ENCODE results near the gene TNFRSF19. TPM values are rescaled to one million over a fixed set of nuclear protein-coding genes. Genes with fewer than 3 reads are reported as not detected.

Gene TNFRSF19
- polyA plus RNA-seq, 1 donor = 6.8 TPM

GRCh38 chr13:23626700-23627099, 56.5 kb downstream of the TNFRSF19 start:
- DNase-seq = no peak
- H3K9me3 ChIP-seq (ENCODE audit: control insufficient read depth, low read depth, low read length) = no peaks in the 10 kb centered on the region
- H3K27ac ChIP-seq (ENCODE audit: low read length) = no peak overlapping the region
- H3K4me1 ChIP-seq (ENCODE audit: control insufficient read depth, insufficient read depth, low read length) = no peaks in the 10 kb centered on the region
- H3K36me3 ChIP-seq (ENCODE audit: control insufficient read depth, insufficient read depth, low read length) = no peaks in the 10 kb centered on the region
- H3K27me3 ChIP-seq (ENCODE audit: control insufficient read depth, insufficient read depth, low read length) = no peaks in the 10 kb centered on the region
- H3K4me3 ChIP-seq (ENCODE audit: low read length) = no peak overlapping the region
- 40% methylated on average over 1 of the region's 8 CpGs for WGBS (ENCODE audit: insufficient coverage, low lambda C conversion rate)

- no CpG with 5 or more reads among the region's 8 CpGs for WGBS (ENCODE audit: insufficient coverage, low lambda C conversion rate)
These were observed 57.2 kb downstream of the TNFRSF19 start for GRCh38 chr13:23627410-23627809.

DNA sequence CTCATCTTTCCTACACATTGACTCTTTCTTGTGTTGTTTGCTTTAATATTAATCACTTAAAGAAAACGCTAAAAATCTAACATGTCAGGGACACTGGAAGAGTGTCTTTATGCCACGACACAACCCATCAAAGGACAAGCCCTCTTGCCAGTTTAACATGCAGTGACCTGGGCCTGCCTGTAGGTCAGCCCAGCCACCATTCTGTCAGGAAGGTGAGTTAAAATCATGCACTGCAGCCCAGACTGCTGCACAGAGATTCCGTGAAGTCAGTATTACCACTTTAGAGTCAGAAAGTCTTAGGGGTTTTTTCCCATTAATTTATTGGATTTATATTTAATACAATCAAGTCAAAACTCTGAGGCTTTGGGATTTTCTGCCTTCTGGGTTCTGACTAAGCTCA, 58.0 kb downstream of the TNFRSF19 start:
- DNase-seq = no peak
- no CpG with 5 or more reads among the region's 3 CpGs for WGBS (ENCODE audit: insufficient coverage, low lambda C conversion rate)
- Histone ChIP-seq H3K36me3 (ENCODE audit: control insufficient read depth, insufficient read depth, low read length) (no peaks in the 10 kb centered on the region), H3K27me3 (ENCODE audit: control insufficient read depth, insufficient read depth, low read length) (no peaks in the 10 kb centered on the region), H3K4me1 (ENCODE audit: control insufficient read depth, insufficient read depth, low read length) (no peaks in the 10 kb centered on the region), H3K4me3 (ENCODE audit: low read length) (no peak overlapping the region), H3K9me3 (ENCODE audit: control insufficient read depth, low read depth, low read length) (no peaks in the 10 kb centered on the region), H3K27ac (ENCODE audit: low read length) (no peak overlapping the region)

More at GRCh38 chr13:23627410-23627809, 57.2 kb downstream of the TNFRSF19 start:
- Histone ChIP-seq H3K4me1 (ENCODE audit: control insufficient read depth, insufficient read depth, low read length) (no peaks in the 10 kb centered on the region), H3K27me3 (ENCODE audit: control insufficient read depth, insufficient read depth, low read length) (no peaks in the 10 kb centered on the region), H3K9me3 (ENCODE audit: control insufficient read depth, low read depth, low read length) (no peaks in the 10 kb centered on the region), H3K36me3 (ENCODE audit: control insufficient read depth, insufficient read depth, low read length) (no peaks in the 10 kb centered on the region), H3K27ac (ENCODE audit: low read length) (no peak overlapping the region), H3K4me3 (ENCODE audit: low read length) (no peak overlapping the region)
- no peak for DNase-seq

DNA sequence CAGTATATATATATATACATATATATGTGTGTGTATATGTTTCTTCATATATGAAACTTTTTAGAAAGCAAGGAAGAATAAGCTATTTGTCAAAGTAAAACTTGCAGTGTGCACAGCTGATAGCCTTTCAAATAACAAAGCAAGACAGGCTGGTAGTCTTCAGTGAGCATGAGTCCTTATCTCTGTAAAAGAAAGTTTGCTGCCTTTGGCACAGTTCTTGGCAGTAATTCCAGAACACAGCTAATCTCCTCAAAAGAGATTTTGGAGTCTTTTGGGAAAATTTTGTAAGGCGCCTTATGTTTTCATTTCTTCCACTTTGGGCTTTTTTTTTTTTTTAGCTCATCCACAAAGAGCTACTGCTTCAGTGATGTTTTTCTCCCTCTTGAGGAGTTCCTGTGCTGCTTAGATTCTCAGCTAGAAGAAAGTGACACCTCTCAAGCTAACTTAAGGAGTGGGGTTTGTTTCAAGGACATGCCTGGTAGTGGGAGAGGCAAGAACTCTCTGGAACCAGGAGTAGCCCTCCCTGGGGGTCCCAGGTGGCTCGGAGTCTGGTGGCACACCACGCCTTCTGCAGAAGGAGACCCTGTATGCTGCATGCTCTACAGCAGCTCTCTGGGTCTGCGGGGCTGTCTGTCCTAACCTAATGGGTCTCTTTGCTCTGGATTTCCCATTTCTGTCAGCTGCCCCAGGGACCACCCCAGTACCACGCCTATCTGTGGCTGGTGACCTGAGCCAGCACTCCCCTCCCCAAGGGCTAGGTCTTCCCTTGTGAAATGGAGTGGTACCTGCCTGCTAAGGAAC, 58.8 kb downstream of the TNFRSF19 start:
- WGBS (ENCODE audit: insufficient coverage, low lambda C conversion rate) = 83% methylated on average over 1 of the region's 5 CpGs
- no peak for DNase-seq
- H3K4me1 ChIP-seq (ENCODE audit: control insufficient read depth, insufficient read depth, low read length) = no peaks in the 10 kb centered on the region
- no peaks in the 10 kb centered on the region for H3K36me3 ChIP-seq (ENCODE audit: control insufficient read depth, insufficient read depth, low read length)
- H3K9me3 ChIP-seq (ENCODE audit: control insufficient read depth, low read depth, low read length) = no peaks in the 10 kb centered on the region
- H3K27me3 ChIP-seq (ENCODE audit: control insufficient read depth, insufficient read depth, low read length) = no peaks in the 10 kb centered on the region
- no peak overlapping the region for H3K27ac ChIP-seq (ENCODE audit: low read length)
- H3K4me3 ChIP-seq (ENCODE audit: low read length) = no peak overlapping the region

DNA sequence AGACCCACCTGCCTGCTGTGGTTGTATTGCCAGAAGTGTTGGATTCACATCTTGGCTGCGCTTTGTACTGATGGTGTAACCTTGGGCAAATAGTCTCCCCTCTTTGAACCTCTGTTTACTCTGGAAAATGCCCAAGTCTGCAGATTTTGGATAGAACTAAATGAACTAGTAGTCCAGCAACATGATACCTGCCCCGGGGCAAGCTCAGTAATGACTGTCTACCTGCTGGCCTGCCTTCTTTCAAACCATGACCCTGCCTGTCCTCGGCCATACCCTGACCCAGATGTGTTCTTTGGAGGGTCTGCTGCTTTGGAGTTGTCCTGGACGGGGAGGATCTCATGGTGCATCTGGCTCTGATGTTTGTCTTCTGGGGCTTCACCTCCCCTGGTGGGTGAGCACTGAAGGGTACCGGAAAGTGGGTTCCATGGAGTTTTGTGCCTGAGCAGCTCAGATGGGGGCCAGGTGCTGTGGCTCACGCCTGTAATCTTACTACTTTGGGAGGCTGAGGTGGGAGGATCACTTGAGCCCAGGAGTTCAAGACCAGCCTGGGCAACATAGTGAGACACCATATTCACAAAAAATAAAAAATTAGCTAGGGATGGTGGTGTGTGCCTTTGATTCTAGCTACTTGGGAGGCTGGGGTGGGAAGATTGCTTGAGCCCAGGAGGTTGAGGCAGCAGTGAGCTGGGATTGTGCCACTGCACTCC, 59.5 kb downstream of the TNFRSF19 start:
- H3K36me3 ChIP-seq (ENCODE audit: control insufficient read depth, insufficient read depth, low read length) = no peaks in the 10 kb centered on the region
- H3K27me3 ChIP-seq (ENCODE audit: control insufficient read depth, insufficient read depth, low read length) = no peaks in the 10 kb centered on the region
- H3K27ac ChIP-seq (ENCODE audit: low read length) = no peak overlapping the region
- H3K4me3 ChIP-seq (ENCODE audit: low read length) = no peak overlapping the region
- no peaks in the 10 kb centered on the region for H3K9me3 ChIP-seq (ENCODE audit: control insufficient read depth, low read depth, low read length)
- no peaks in the 10 kb centered on the region for H3K4me1 ChIP-seq (ENCODE audit: control insufficient read depth, insufficient read depth, low read length)
- no CpG with 5 or more reads among the region's 6 CpGs for WGBS (ENCODE audit: insufficient coverage, low lambda C conversion rate)
- DNase-seq = no peak

- H3K27ac ChIP-seq (ENCODE audit: low read length) = no peak overlapping the region
- no peaks in the 10 kb centered on the region for H3K9me3 ChIP-seq (ENCODE audit: control insufficient read depth, low read depth, low read length)
- no peak overlapping the region for H3K4me3 ChIP-seq (ENCODE audit: low read length)
- no peaks in the 10 kb centered on the region for H3K27me3 ChIP-seq (ENCODE audit: control insufficient read depth, insufficient read depth, low read length)
- DNase-seq = no peak
- WGBS (ENCODE audit: insufficient coverage, low lambda C conversion rate) = no CpG with 5 or more reads among the region's 5 CpGs
- no peaks in the 10 kb centered on the region for H3K36me3 ChIP-seq (ENCODE audit: control insufficient read depth, insufficient read depth, low read length)
- H3K4me1 ChIP-seq (ENCODE audit: control insufficient read depth, insufficient read depth, low read length) = no peaks in the 10 kb centered on the region
These were observed 60.3 kb downstream of the TNFRSF19 start for GRCh38 chr13:23630349-23631093.

DNA sequence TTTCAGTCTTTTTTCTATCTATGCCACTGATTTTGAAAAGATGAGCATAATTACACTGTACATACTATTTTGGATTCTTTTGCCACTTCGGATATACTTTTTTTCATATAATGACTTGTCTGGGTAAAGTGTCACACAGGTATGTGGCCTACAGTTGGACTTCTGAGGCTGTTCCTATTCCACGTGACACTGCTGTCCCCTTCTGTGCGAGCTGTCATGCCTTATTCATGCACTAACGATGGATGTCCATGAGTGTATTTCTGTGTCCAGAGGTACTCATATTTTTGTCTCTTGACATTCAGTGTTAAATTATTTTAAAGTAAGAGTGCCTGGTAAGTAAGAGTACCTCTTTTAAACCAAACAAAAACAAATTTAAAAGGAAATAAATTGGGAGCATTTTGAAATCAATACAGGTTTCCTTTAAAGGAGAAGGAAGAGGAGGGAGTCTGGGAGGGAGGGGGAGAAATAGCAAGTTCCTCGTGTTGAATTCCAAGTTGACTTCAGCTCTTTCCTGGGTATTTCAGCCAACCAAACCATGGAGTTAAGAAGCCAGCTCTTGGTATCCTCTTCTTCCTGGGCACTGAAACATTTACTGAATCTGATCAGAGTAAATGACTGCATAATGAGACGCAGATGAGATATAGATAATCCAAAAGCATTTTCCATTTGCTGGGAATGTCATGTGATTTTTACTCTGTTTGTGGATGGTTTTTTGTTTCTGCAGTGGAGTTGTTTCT, 61.3 kb downstream of the TNFRSF19 start:
- Histone ChIP-seq H3K4me1 (ENCODE audit: control insufficient read depth, insufficient read depth, low read length) (no peaks in the 10 kb centered on the region), H3K9me3 (ENCODE audit: control insufficient read depth, low read depth, low read length) (no peaks in the 10 kb centered on the region), H3K27me3 (ENCODE audit: control insufficient read depth, insufficient read depth, low read length) (no peaks in the 10 kb centered on the region), H3K36me3 (ENCODE audit: control insufficient read depth, insufficient read depth, low read length) (no peaks in the 10 kb centered on the region), H3K27ac (ENCODE audit: low read length) (no peak overlapping the region), H3K4me3 (ENCODE audit: low read length) (no peak overlapping the region)
- no peak for DNase-seq
- 100% methylated on average over 1 of the region's 6 CpGs for WGBS (ENCODE audit: insufficient coverage, low lambda C conversion rate)

GRCh38 chr13:23632048-23632582, 61.9 kb downstream of the TNFRSF19 start:
- Histone ChIP-seq H3K4me1 (ENCODE audit: control insufficient read depth, insufficient read depth, low read length) (no peaks in the 10 kb centered on the region), H3K27me3 (ENCODE audit: control insufficient read depth, insufficient read depth, low read length) (no peaks in the 10 kb centered on the region), H3K9me3 (ENCODE audit: control insufficient read depth, low read depth, low read length) (no peaks in the 10 kb centered on the region), H3K4me3 (ENCODE audit: low read length) (no peak overlapping the region), H3K36me3 (ENCODE audit: control insufficient read depth, insufficient read depth, low read length) (no peaks in the 10 kb centered on the region), H3K27ac (ENCODE audit: low read length) (no peak overlapping the region)
- DNase-seq = no peak
- no CpG with 5 or more reads among the region's 1 CpG for WGBS (ENCODE audit: insufficient coverage, low lambda C conversion rate)

GRCh38 chr13:23632741-23633140, 62.5 kb downstream of the TNFRSF19 start:
- Histone ChIP-seq H3K9me3 (ENCODE audit: control insufficient read depth, low read depth, low read length) (no peaks in the 10 kb centered on the region), H3K27ac (ENCODE audit: low read length) (no peak overlapping the region), H3K4me3 (ENCODE audit: low read length) (no peak overlapping the region), H3K36me3 (ENCODE audit: control insufficient read depth, insufficient read depth, low read length) (no peaks in the 10 kb centered on the region), H3K27me3 (ENCODE audit: control insufficient read depth, insufficient read depth, low read length) (no peaks in the 10 kb centered on the region), H3K4me1 (ENCODE audit: control insufficient read depth, insufficient read depth, low read length) (no peaks in the 10 kb centered on the region)
- no peak for DNase-seq
- WGBS (ENCODE audit: insufficient coverage, low lambda C conversion rate) = no CpG with 5 or more reads among the region's 3 CpGs

DNA sequence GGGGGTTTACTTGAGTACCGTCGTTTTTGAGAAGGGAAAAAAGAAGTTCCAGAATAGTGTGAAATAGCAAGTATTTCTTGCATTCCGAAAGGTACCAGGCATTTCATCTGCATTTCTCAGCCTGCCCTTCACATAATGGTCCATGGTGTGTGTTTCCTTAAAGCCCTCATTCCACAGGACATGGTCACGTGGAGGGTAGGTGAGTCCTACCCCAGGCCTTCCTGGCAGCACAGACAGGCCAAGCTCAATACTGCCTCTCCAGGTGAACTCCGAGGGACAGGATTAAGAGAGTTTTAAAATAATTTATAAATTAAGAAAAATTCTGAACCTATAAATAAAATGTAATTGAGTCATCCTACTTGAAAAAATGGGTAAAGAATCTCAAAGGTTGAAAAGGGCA, 64.7 kb downstream of the TNFRSF19 start:
- Histone ChIP-seq H3K27ac (ENCODE audit: low read length) (no peak overlapping the region), H3K36me3 (ENCODE audit: control insufficient read depth, insufficient read depth, low read length) (no peaks in the 10 kb centered on the region), H3K4me3 (ENCODE audit: low read length) (no peak overlapping the region), H3K9me3 (ENCODE audit: control insufficient read depth, low read depth, low read length) (no peaks in the 10 kb centered on the region), H3K4me1 (ENCODE audit: control insufficient read depth, insufficient read depth, low read length) (no peaks in the 10 kb centered on the region), H3K27me3 (ENCODE audit: control insufficient read depth, insufficient read depth, low read length) (no peaks in the 10 kb centered on the region)
- DNase-seq = no peak
- no CpG with 5 or more reads among the region's 5 CpGs for WGBS (ENCODE audit: insufficient coverage, low lambda C conversion rate)
